Transverse colon (tissue), 4 donors: ENCODE data around the gene XRCC4. TPM values are rescaled to one million over a fixed set of nuclear protein-coding genes. Genes with fewer than 3 reads are reported as not detected.
"Not testable (repeated sequence)": the region's sequence is repeated elsewhere in the genome, so short reads cannot be mapped to it uniquely, and the experiment has no call there.

Experiments
- DNase-seq: peaks from one replicate; pipeline ENCODE4 v3.0.0-alpha.2; 2019
- H3K27ac ChIP-seq, 4 donors: fragments of 200-600 bp; sonication (generic); 2 replicates each; pipeline ENCODE4 v1.5.1; 2016 to 2018; ENCODE audit warnings: inconsistent platforms in 4 of 4
- H3K27me3 ChIP-seq: fragments of 200-600 bp; sonication (generic); 2 replicates; pipeline ENCODE4 v1.5.1; 2017; ENCODE audit warnings: inconsistent platforms
- H3K36me3 ChIP-seq, 4 donors: fragments of 200-600 bp; sonication (generic); 2 replicates each; pipeline ENCODE4 v1.5.1; 2017 to 2019; ENCODE audit warnings: inconsistent platforms in 4 of 4
- H3K4me1 ChIP-seq, 4 donors: fragments of 200-600 bp; sonication (generic); 2 replicates each; pipeline ENCODE4 v1.5.1; 2017 to 2020; ENCODE audit warnings: inconsistent platforms in 4 of 4
- H3K4me3 ChIP-seq, 4 donors: fragments of 200-600 bp; sonication (generic); 1 replicate in 1 of 4; 2 replicates in 3 of 4; pipeline versions ENCODE4 v1.5.1 to v1.6.1; 2017 to 2019; ENCODE audit warnings: inconsistent platforms in 4 of 4
- H3K9me3 ChIP-seq, 2 donors: fragments of 200-600 bp; sonication (generic); 2 replicates each; pipeline ENCODE4 v1.5.1; 2017 to 2019; ENCODE audit warnings: inconsistent platforms in 2 of 2
- EP300 ChIP-seq: sonication (generic); formaldehyde crosslinking; IDR thresholded peaks from one replicate; pipeline ENCODE4 v1.6.1; 2017; ENCODE audit warnings: antibody characterized with exemption, low read depth
- POLR2A ChIP-seq: fragments of 450-650 bp; IDR thresholded peaks from one replicate; pipeline ENCODE4 v1.6.1; 2016; ENCODE audit warnings: antibody characterized with exemption, mild to moderate bottlenecking, moderate library complexity
- POLR2AphosphoS5 ChIP-seq, 3 donors: sonication (generic); formaldehyde crosslinking; IDR thresholded peaks; one replicate each; pipeline ENCODE4 v1.6.1; 2016; ENCODE audit warnings: antibody characterized with exemption in 3 of 3
- whole genome bisulfite sequencing, 2 donors: methylation state at CpG; one replicate each; pipeline ENCODE4 v1.1.5; 2018; ENCODE audit warnings: low coverage in 1 of 2; 5-methylcytosine and 5-hydroxymethylcytosine counted together
- in situ Hi-C, 4 donors: fragments of 200-750 bp; cut with MboI; loops; one replicate each; pipeline versions ENCODE4 v1.15.0 to v1.15.1; 2017; ENCODE audit warnings: low sequenced_read_pairs in 3 of 4, low pct_ligation_motif_present in 1 of 4, low pct_unique_long_range_greater_than_20kb in 1 of 4
- intact Hi-C: fragments of 100-400 bp; cut with DNase I; formaldehyde crosslinking; loops from one replicate; pipeline ENCODE4 v1.15.1; 2023; ENCODE audit warnings: low total_unique reads
- total RNA-seq, 4 donors: library from RNA; depleted of rRNA; stranded (reverse); fragments of >200 nt; gene quantifications; one replicate each; pipeline ENCODE4 v1.1.0, GENCODE V29; 2016
- TF ChIP-seq, protein P1 (sequence below), 5 experiments: fragments of 200-600 bp in 3 of 5; fragments of 450-650 bp in 2 of 5; sonication (generic) in 3 of 5; IDR thresholded peaks; 1 replicate in 2 of 5; 2 replicates in 3 of 5; pipeline ENCODE4 v1.5.1; 2016 to 2017; ENCODE audit warnings: antibody characterized with exemption in 5 of 5, inconsistent platforms in 3 of 5, mild to moderate bottlenecking in 2 of 5, moderate library complexity in 1 of 5

XRCC4 gene
- total RNA-seq, 4 donors from 2014 or later, result 0.60 to 8.1 (median 7.3) TPM; not detected in 1

DNA sequence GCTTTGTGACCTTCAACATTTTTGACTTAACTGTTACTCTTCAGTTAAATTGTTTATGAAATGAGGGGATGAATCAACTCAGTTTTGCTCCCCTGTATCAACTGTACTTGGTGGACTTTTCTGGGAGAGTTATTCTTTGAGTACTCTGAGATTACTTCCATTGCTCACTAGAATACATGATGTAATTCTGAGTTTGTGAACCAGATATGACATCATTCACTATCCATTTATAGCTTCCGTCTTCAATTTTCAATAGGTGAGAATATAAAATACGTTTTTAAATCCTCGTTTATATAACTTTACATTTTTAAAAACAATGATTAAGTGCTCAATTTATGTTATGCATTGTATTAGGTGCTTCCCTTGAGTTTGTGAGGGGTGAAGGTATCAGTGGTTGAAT, 71.0 kb downstream of the XRCC4 start:
- Histone ChIP-seq H3K9me3 (no peaks in the 10 kb centered on the region), H3K4me1 (peaks cover 0 to 6% (median 2%) of the 10 kb centered on the region in 4 donors), H3K27ac (no peak overlapping the region), H3K4me3 (no peak overlapping the region), H3K36me3 (no peaks in the 10 kb centered on the region), H3K27me3 (no peaks in the 10 kb centered on the region)
- TF ChIP-seq, protein P1, sequence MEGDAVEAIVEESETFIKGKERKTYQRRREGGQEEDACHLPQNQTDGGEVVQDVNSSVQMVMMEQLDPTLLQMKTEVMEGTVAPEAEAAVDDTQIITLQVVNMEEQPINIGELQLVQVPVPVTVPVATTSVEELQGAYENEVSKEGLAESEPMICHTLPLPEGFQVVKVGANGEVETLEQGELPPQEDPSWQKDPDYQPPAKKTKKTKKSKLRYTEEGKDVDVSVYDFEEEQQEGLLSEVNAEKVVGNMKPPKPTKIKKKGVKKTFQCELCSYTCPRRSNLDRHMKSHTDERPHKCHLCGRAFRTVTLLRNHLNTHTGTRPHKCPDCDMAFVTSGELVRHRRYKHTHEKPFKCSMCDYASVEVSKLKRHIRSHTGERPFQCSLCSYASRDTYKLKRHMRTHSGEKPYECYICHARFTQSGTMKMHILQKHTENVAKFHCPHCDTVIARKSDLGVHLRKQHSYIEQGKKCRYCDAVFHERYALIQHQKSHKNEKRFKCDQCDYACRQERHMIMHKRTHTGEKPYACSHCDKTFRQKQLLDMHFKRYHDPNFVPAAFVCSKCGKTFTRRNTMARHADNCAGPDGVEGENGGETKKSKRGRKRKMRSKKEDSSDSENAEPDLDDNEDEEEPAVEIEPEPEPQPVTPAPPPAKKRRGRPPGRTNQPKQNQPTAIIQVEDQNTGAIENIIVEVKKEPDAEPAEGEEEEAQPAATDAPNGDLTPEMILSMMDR (IDR thresholded peaks at IDR 0.05), result no peak
- TF ChIP-seq EP300 (no peak), POLR2AphosphoS5 (IDR thresholded peaks at IDR 0.05) (no peak), POLR2A (no peak)
- WGBS, 2 donors, result 98 to 99% methylated on average over 3 of the region's 3 CpGs
- in situ Hi-C loops (no loop called here), intact Hi-C loops (no loop called here)
- no peak for DNase-seq

DNA sequence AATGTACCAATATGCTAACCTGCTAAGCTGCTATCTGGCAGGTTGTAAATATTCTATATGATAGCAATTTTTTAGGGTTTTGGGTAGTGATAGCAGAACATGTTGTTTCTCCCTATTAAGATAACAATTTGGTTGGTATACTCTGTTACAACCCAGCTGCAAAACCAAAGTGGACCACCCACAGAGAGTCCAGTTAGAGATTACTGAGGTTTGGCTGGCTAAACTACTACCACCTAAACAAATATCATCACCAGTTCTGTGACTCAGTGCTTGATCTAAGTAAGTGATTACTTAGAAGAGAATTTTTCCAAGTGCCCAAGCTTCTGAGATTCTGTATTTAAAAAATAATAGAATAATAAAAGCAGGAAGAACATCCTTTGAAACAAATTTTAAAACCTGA, 72.3 kb downstream of the XRCC4 start:
- in situ Hi-C loops, result no loop called here
- Histone ChIP-seq H3K36me3 (no peaks in the 10 kb centered on the region), H3K27ac (no peak overlapping the region), H3K4me3 (no peak overlapping the region), H3K9me3 (no peaks in the 10 kb centered on the region), H3K27me3 (no peaks in the 10 kb centered on the region), H3K4me1 (peaks cover 0 to 6% (median 2%) of the 10 kb centered on the region in 4 donors)
- DNase-seq, result no peak
- intact Hi-C loops, result no loop called here
- TF ChIP-seq, protein P1 (IDR thresholded peaks at IDR 0.05), result no peak
- TF ChIP-seq EP300 (no peak), POLR2AphosphoS5 (IDR thresholded peaks at IDR 0.05) (no peak), POLR2A (no peak)

DNA sequence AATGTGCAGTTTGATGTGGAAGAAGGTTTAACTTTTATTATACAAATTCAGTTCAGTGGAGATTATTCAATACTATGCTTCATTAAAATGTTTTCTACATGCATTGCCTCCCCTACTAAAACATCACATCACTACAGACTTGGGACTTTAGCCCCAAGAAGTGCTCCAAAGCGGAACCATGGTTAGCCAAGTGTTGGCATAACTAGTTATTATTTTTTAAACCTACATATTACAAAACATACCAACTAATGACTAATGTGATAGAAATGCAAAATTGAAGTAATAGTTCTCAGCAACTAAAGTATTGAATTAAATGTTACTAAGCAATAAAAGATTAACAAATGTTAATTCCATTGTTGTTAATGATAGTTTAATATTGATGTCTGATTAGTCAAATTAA, 74.5 kb downstream of the XRCC4 start:
- Histone ChIP-seq H3K4me3 (no peak overlapping the region), H3K27me3 (no peaks in the 10 kb centered on the region), H3K36me3 (no peaks in the 10 kb centered on the region), H3K27ac (no peak overlapping the region), H3K9me3 (no peaks in the 10 kb centered on the region), H3K4me1 (no peaks in the 10 kb centered on the region)
- intact Hi-C loops (no loop called here), in situ Hi-C loops (no loop called here)
- 98 to 100% methylated on average over 1 of the region's 1 CpG for WGBS, 2 donors
- TF ChIP-seq, protein P1 (IDR thresholded peaks at IDR 0.05), result no peak
- TF ChIP-seq POLR2AphosphoS5 (IDR thresholded peaks at IDR 0.05) (no peak), EP300 (no peak), POLR2A (no peak)
- no peak for DNase-seq

DNA sequence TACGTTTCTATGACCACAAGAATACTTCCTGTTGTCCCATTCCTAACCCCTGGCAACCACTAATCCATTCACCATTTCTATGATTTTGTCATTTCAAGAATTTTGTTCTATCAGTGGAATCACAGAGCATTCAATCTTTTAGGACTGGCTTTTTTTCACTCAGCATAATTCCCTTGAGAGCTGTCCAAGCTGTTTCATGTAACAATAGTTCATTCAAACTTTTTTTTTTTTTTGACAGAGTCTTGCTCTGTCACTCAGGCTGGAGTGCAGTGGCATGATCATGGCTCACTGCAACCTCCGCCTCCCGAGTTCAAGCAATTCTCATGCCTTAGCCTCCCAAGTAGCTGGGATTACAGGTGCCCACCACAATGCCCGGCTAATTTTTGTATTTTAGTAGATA, 75.6 kb downstream of the XRCC4 start:
- H3K36me3 ChIP-seq, H3K4me3 ChIP-seq, in situ Hi-C loops, intact Hi-C loops, H3K27me3 ChIP-seq, H3K4me1 ChIP-seq, DNase-seq, H3K9me3 ChIP-seq, H3K27ac ChIP-seq: not testable (repeated sequence)
- 82 to 86% methylated on average over 4 of the region's 4 CpGs for WGBS, 2 donors

DNA sequence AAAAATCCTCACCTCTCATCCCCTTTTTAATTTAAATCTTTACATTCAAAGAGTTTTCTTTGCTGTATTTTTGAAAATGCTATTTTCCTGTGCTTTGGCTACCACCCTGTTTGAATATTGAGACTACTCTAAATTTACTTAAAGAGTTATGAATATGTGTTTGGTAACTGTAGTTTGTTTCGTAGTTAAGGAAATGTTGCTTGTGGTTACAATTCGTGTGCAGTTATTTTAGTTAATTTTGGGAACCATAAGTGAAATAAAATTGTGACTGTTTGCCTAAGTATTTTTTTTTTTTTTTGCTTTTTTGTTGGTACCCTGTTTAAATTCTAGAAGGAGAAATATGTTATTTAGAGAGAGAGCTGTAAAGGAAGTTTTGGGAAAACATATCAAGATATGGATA, 78.7 kb downstream of the XRCC4 start:
- in situ Hi-C loops, result no loop called here
- 86 to 91% methylated on average over 2 of the region's 2 CpGs for WGBS, 2 donors
- intact Hi-C loops, result no loop called here

More for the DNA sequence above, 78.7 kb downstream of the XRCC4 start:
- Histone ChIP-seq H3K27me3 (no peaks in the 10 kb centered on the region), H3K4me1 (peaks cover 0 to 6% (median 0%) of the 10 kb centered on the region in 4 donors), H3K27ac (no peak overlapping the region), H3K36me3 (no peaks in the 10 kb centered on the region), H3K4me3 (no peak overlapping the region), H3K9me3 (no peaks in the 10 kb centered on the region)
- no peak for TF ChIP-seq EP300
- TF ChIP-seq, protein P1 (IDR thresholded peaks at IDR 0.05), result no peak
- TF ChIP-seq POLR2AphosphoS5 (IDR thresholded peaks at IDR 0.05), result no peak
- TF ChIP-seq POLR2A, result no peak
- DNase-seq, result no peak
